SK-N-SH (cell line): ENCODE measurements around the gene FLYWCH1. TPM values are rescaled to one million over a fixed set of nuclear protein-coding genes. Genes with fewer than 3 reads are reported as not detected.
A peak's percentile ranks its signal among the peaks of the same experiment; 100 is the strongest.

Experiments used
- CTCF ChIA-PET: fragments of 300-600, 350-600 bp; formaldehyde crosslinking; extraction: SDS; loops from one replicate; lab custom pipeline; 2021; lab: Yijun Ruan, JAX
- POLR2A ChIA-PET: fragments of 350-600 bp; sonication (Branson Sonifier 250); formaldehyde crosslinking; extraction: SDS; loops from one replicate; lab custom pipeline; 2020; ENCODE audit warnings: antibody characterized with exemption, inconsistent platforms; lab: Yijun Ruan, JAX
- DNase-seq: peaks from one replicate; pipeline ENCODE4 v3.0.0; 2012
- H2AFZ ChIP-seq: fragments of 200-600 bp; sonication (generic); 2 replicates; pipeline ENCODE4 v1.8.1; 2016; ENCODE audit warnings: antibody characterized with exemption, mild to moderate bottlenecking, low read depth
- H3F3A ChIP-seq: fragments of 200-600 bp; sonication (generic); replicated peaks from 2 replicates; pipeline ENCODE3; 2016; ENCODE audit warnings: antibody characterized with exemption, mild to moderate bottlenecking; ENCODE audit not compliant: insufficient read depth
- H3K27ac ChIP-seq, 2 experiments: fragments of 200-500 bp in 1 of 2; fragments of 200-600 bp in 1 of 2; sonication (Bioruptor generic) in 1 of 2; sonication (generic), shearing (Covaris generic) in 1 of 2; 2 replicates each; pipeline versions ENCODE4 v1.5.1 to v1.6.1; 2014 to 2016; ENCODE audit warnings: low read depth in 2 of 2, inconsistent platforms in 1 of 2, low read length in 1 of 2, mild to moderate bottlenecking in 1 of 2, mixed read lengths in 1 of 2
- H3K27me3 ChIP-seq: fragments of 200-600 bp; sonication (generic), shearing (Covaris generic); 2 replicates; pipeline ENCODE4 v1.6.1; 2016; ENCODE audit warnings: mixed run types; ENCODE audit not compliant: insufficient read depth
- H3K36me3 ChIP-seq, 2 experiments: fragments of 200-500 bp in 1 of 2; fragments of 200-600 bp in 1 of 2; sonication (Bioruptor generic) in 1 of 2; sonication (generic) in 1 of 2; replicated peaks in 1 of 2; 2 replicates each; pipeline versions ENCODE3 to v1.5.1; 2014 to 2016; ENCODE audit warnings: low read length in 1 of 2, mild to moderate bottlenecking in 1 of 2; ENCODE audit not compliant: insufficient read depth in 2 of 2, control insufficient read depth in 1 of 2
- H3K4me1 ChIP-seq, 2 experiments: fragments of 200-500 bp in 1 of 2; fragments of 200-600 bp in 1 of 2; sonication (Bioruptor generic) in 1 of 2; sonication (generic), shearing (Covaris generic) in 1 of 2; 2 replicates each; pipeline versions ENCODE4 v1.5.1 to v1.6.1; 2014 to 2016; ENCODE audit warnings: low read depth in 1 of 2, low read length in 1 of 2, mixed run types in 1 of 2; ENCODE audit not compliant: insufficient read depth in 2 of 2, control insufficient read depth in 1 of 2
- H3K4me2 ChIP-seq: fragments of 200-600 bp; sonication (generic), shearing (Covaris generic); 2 replicates; pipeline ENCODE4 v1.6.1; 2017; ENCODE audit warnings: mixed run types
- H3K4me3 ChIP-seq, 2 experiments: fragments of 200-500 bp in 1 of 2; fragments of 200-600 bp in 1 of 2; sonication (Bioruptor generic) in 1 of 2; sonication (generic), shearing (Covaris generic) in 1 of 2; 2 replicates each; pipeline versions ENCODE4 v1.5.1 to v1.8.1; 2014 to 2016; ENCODE audit warnings: low read depth in 2 of 2, inconsistent platforms in 1 of 2, low read length in 1 of 2, mild to moderate bottlenecking in 1 of 2, mixed read lengths in 1 of 2, moderate library complexity in 1 of 2
- H3K79me2 ChIP-seq: fragments of 200-600 bp; sonication (generic); 2 replicates; pipeline ENCODE4 v1.8.1; 2017; ENCODE audit warnings: mild to moderate bottlenecking; ENCODE audit not compliant: insufficient read depth
- H3K9ac ChIP-seq: fragments of 200-600 bp; sonication (generic); 2 replicates; pipeline ENCODE4 v1.6.1; 2017; ENCODE audit warnings: mixed run types
- H3K9me2 ChIP-seq: fragments of 200-600 bp; sonication (generic); 2 replicates; pipeline ENCODE4 v1.6.1; 2017; ENCODE audit warnings: mixed run types
- H3K9me3 ChIP-seq: fragments of 200-600 bp; sonication (generic); 2 replicates; pipeline ENCODE4 v1.6.1; 2017; ENCODE audit warnings: mixed run types, mild to moderate bottlenecking, moderate library complexity
- H4K20me1 ChIP-seq: fragments of 200-600 bp; sonication (generic); 2 replicates; pipeline ENCODE4 v1.6.1; 2017; ENCODE audit warnings: mild to moderate bottlenecking, mixed run types; ENCODE audit not compliant: insufficient read depth
- CHD2 ChIP-seq: fragments of 150-350 bp; IDR thresholded peaks from 2 replicates; pipeline ENCODE4 v1.6.1; 2018; ENCODE audit warnings: low read length; ENCODE audit not compliant: partially characterized antibody
- CTCF ChIP-seq: fragments of 200-600 bp; sonication (generic); IDR thresholded peaks from 2 replicates; pipeline ENCODE4 v1.6.1; 2017; ENCODE audit warnings: antibody characterized with exemption, mild to moderate bottlenecking, moderate library complexity
- EP300 ChIP-seq, 2 experiments: IDR thresholded peaks; 2 replicates each; pipeline versions ENCODE4 v1.4.0 to v1.6.1; 2012; ENCODE audit warnings: borderline replicate concordance in 1 of 2, low read depth in 1 of 2, low read length in 1 of 2
- FOXM1 ChIP-seq: IDR thresholded peaks from 2 replicates; pipeline ENCODE4 v1.4.0; 2012; ENCODE audit warnings: low read depth, mild to moderate bottlenecking
- GABPA ChIP-seq: IDR thresholded peaks from 2 replicates; pipeline ENCODE4 v1.4.0; 2012; ENCODE audit warnings: low read depth, mild to moderate bottlenecking
- MAX ChIP-seq: IDR thresholded peaks from 2 replicates; pipeline ENCODE4 v1.4.0; 2012; ENCODE audit warnings: low read depth
- MEF2A ChIP-seq: IDR thresholded peaks from 2 replicates; pipeline ENCODE4 v1.4.0; 2012; ENCODE audit warnings: low read depth, borderline replicate concordance
- MXI1 ChIP-seq: IDR thresholded peaks from 2 replicates; pipeline ENCODE4 v1.6.1; 2012; ENCODE audit warnings: mild to moderate bottlenecking, low read depth, low read length, improper control_type of control experiment
- NFIC ChIP-seq: IDR thresholded peaks from 2 replicates; pipeline ENCODE4 v1.4.0; 2012; ENCODE audit warnings: borderline replicate concordance
- NRF1 ChIP-seq: IDR thresholded peaks from 2 replicates; pipeline ENCODE4 v1.6.1; 2012; ENCODE audit warnings: low read depth, mild to moderate bottlenecking, low read length
- PBX3 ChIP-seq: IDR thresholded peaks from 2 replicates; pipeline ENCODE4; 2012
- POLR2AphosphoS5 ChIP-seq: IDR thresholded peaks from 2 replicates; pipeline ENCODE4 v1.6.1; 2012; ENCODE audit warnings: low read depth, low read length
- REST ChIP-seq: IDR thresholded peaks from 2 replicates; pipeline ENCODE4 v1.6.1; 2012; ENCODE audit warnings: mild to moderate bottlenecking, low read depth, low read length, moderate library complexity
- RFX5 ChIP-seq: IDR thresholded peaks from 2 replicates; pipeline ENCODE4 v1.6.1; 2012; ENCODE audit warnings: mild to moderate bottlenecking, improper control_type of control experiment, low read length
- RXRA ChIP-seq: IDR thresholded peaks from 2 replicates; pipeline ENCODE4 v1.4.0; 2012; ENCODE audit warnings: low read depth, mild to moderate bottlenecking, borderline replicate concordance
- TCF12 ChIP-seq: IDR thresholded peaks from 2 replicates; pipeline ENCODE4 v1.4.0; 2012
- TEAD4 ChIP-seq: IDR thresholded peaks from 2 replicates; pipeline ENCODE4 v1.4.0; 2012; ENCODE audit warnings: mild to moderate bottlenecking, borderline replicate concordance; ENCODE audit not compliant: insufficient read depth
- USF2 ChIP-seq: fragments of 150-350 bp; IDR thresholded peaks from 2 replicates; pipeline ENCODE4 v1.6.1; 2017; ENCODE audit warnings: antibody characterized with exemption, low read length, low read depth, borderline replicate concordance
- YY1 ChIP-seq: IDR thresholded peaks from 2 replicates; pipeline ENCODE4 v1.4.0; 2012; ENCODE audit warnings: low read depth, mild to moderate bottlenecking
- WGBS: methylation state at CpG from one replicate; pipeline ENCODE4 v1.1.6; 2017; ENCODE audit warnings: low lambda C conversion rate; 5-methylcytosine and 5-hydroxymethylcytosine counted together
- polyA plus RNA-seq, 3 experiments: library from polyadenylated mRNA; depleted of rRNA; stranded (reverse); fragments of >200 nt; gene quantifications; 2 replicates each; pipeline ENCODE4 v1.2.3, GENCODE V29; 2012

The FLYWCH1 gene
- polyA plus RNA-seq, 1 of the 3 experiments (the other 2 are of a cell fraction): 30.1 TPM

- H3K4me1 ChIP-seq: peaks cover 0 to 5% of the 10 kb centered on the region in 2 experiments; a peak in 1 of 4 replicates
- POLR2A ChIA-PET: no interaction called here
- no peak overlapping the region for H3K4me2 ChIP-seq
- CTCF ChIA-PET: interaction anchor here (1.4 to 3.6 kb wide), 5 partner anchors 10 to 86 kb away, joined by 5 to 54 read pairs (median 9); partner anchors contain the start of gene FLYWCH1
- H3K27ac ChIP-seq: no peak overlapping the region
- H3K79me2 ChIP-seq: peaks cover 17% of the 10 kb centered on the region; the same call in 1 of the 2 replicates
- peaks cover 11 to 14% of the 10 kb centered on the region in 2 experiments for H3K36me3 ChIP-seq
- TF ChIP-seq PBX3 (no peak), NFIC (no peak), TEAD4 (no peak), GABPA (no peak), REST (no peak), MEF2A (no peak), USF2 (no peak), CHD2 (no peak), FOXM1 (no peak), CTCF (no peak), MXI1 (no peak), YY1 (no peak), RFX5 (no peak), NRF1 (no peak), EP300 (IDR thresholded peaks at IDR 0.05; ENCODE audit: borderline replicate concordance in 1 of 2, low read depth in 1 of 2, low read length in 1 of 2) (no peak), TCF12 (no peak), POLR2AphosphoS5 (no peak), MAX (no peak), RXRA (no peak)
- WGBS: 92% methylated on average over 33 of the region's 42 CpGs
- peak; percentile 11 for DNase-seq
- no peak overlapping the region for H3K9ac ChIP-seq
- H3K9me2 ChIP-seq: no peaks in the 10 kb centered on the region
- H3K4me3 ChIP-seq: no peak overlapping the region
- no peaks in the 10 kb centered on the region for H3K27me3 ChIP-seq
- H3K9me3 ChIP-seq: no peaks in the 10 kb centered on the region
- H4K20me1 ChIP-seq: no peaks in the 10 kb centered on the region
- peaks cover 5% of the 10 kb centered on the region for H3F3A ChIP-seq
- H2AFZ ChIP-seq: no peak overlapping the region
Measured at GRCh38 chr16:2924901-2925755, 13.4 kb downstream of the FLYWCH1 start.
